SK-N-SH (cell line): ENCODE data around the gene SNHG17. TPM values are rescaled to one million over a fixed set of nuclear protein-coding genes. Genes with fewer than 3 reads are reported as not detected.
A peak's percentile ranks its signal among the peaks of the same experiment; 100 is the strongest.

Source experiments
- CTCF ChIA-PET: fragments of 300-600, 350-600 bp; formaldehyde crosslinking; extraction: SDS; loops from one replicate; lab custom pipeline; 2021; lab: Yijun Ruan, JAX
- POLR2A ChIA-PET: fragments of 350-600 bp; sonication (Branson Sonifier 250); formaldehyde crosslinking; extraction: SDS; loops from one replicate; lab custom pipeline; 2020; ENCODE audit warnings: antibody characterized with exemption, inconsistent platforms; lab: Yijun Ruan, JAX
- DNase-seq: peaks from one replicate; pipeline ENCODE4 v3.0.0; 2012
- H2AFZ ChIP-seq: fragments of 200-600 bp; sonication (generic); 2 replicates; pipeline ENCODE4 v1.8.1; 2016; ENCODE audit warnings: antibody characterized with exemption, mild to moderate bottlenecking, low read depth
- H3F3A ChIP-seq: fragments of 200-600 bp; sonication (generic); replicated peaks from 2 replicates; pipeline ENCODE3; 2016; ENCODE audit warnings: antibody characterized with exemption, mild to moderate bottlenecking; ENCODE audit not compliant: insufficient read depth
- H3K27ac ChIP-seq, 2 experiments: fragments of 200-500 bp in 1 of 2; fragments of 200-600 bp in 1 of 2; sonication (Bioruptor generic) in 1 of 2; sonication (generic), shearing (Covaris generic) in 1 of 2; 2 replicates each; pipeline versions ENCODE4 v1.5.1 to v1.6.1; 2014 to 2016; ENCODE audit warnings: low read depth in 2 of 2, inconsistent platforms in 1 of 2, low read length in 1 of 2, mild to moderate bottlenecking in 1 of 2, mixed read lengths in 1 of 2
- H3K27me3 ChIP-seq: fragments of 200-600 bp; sonication (generic), shearing (Covaris generic); 2 replicates; pipeline ENCODE4 v1.6.1; 2016; ENCODE audit warnings: mixed run types; ENCODE audit not compliant: insufficient read depth
- H3K36me3 ChIP-seq, 2 experiments: fragments of 200-500 bp in 1 of 2; fragments of 200-600 bp in 1 of 2; sonication (Bioruptor generic) in 1 of 2; sonication (generic) in 1 of 2; replicated peaks in 1 of 2; 2 replicates each; pipeline versions ENCODE3 to v1.5.1; 2014 to 2016; ENCODE audit warnings: low read length in 1 of 2, mild to moderate bottlenecking in 1 of 2; ENCODE audit not compliant: insufficient read depth in 2 of 2, control insufficient read depth in 1 of 2
- H3K4me1 ChIP-seq, 2 experiments: fragments of 200-500 bp in 1 of 2; fragments of 200-600 bp in 1 of 2; sonication (Bioruptor generic) in 1 of 2; sonication (generic), shearing (Covaris generic) in 1 of 2; 2 replicates each; pipeline versions ENCODE4 v1.5.1 to v1.6.1; 2014 to 2016; ENCODE audit warnings: low read depth in 1 of 2, low read length in 1 of 2, mixed run types in 1 of 2; ENCODE audit not compliant: insufficient read depth in 2 of 2, control insufficient read depth in 1 of 2
- H3K4me2 ChIP-seq: fragments of 200-600 bp; sonication (generic), shearing (Covaris generic); 2 replicates; pipeline ENCODE4 v1.6.1; 2017; ENCODE audit warnings: mixed run types
- H3K4me3 ChIP-seq, 2 experiments: fragments of 200-500 bp in 1 of 2; fragments of 200-600 bp in 1 of 2; sonication (Bioruptor generic) in 1 of 2; sonication (generic), shearing (Covaris generic) in 1 of 2; 2 replicates each; pipeline versions ENCODE4 v1.5.1 to v1.8.1; 2014 to 2016; ENCODE audit warnings: low read depth in 2 of 2, inconsistent platforms in 1 of 2, low read length in 1 of 2, mild to moderate bottlenecking in 1 of 2, mixed read lengths in 1 of 2, moderate library complexity in 1 of 2
- H3K79me2 ChIP-seq: fragments of 200-600 bp; sonication (generic); 2 replicates; pipeline ENCODE4 v1.8.1; 2017; ENCODE audit warnings: mild to moderate bottlenecking; ENCODE audit not compliant: insufficient read depth
- H3K9ac ChIP-seq: fragments of 200-600 bp; sonication (generic); 2 replicates; pipeline ENCODE4 v1.6.1; 2017; ENCODE audit warnings: mixed run types
- H3K9me2 ChIP-seq: fragments of 200-600 bp; sonication (generic); 2 replicates; pipeline ENCODE4 v1.6.1; 2017; ENCODE audit warnings: mixed run types
- H3K9me3 ChIP-seq: fragments of 200-600 bp; sonication (generic); 2 replicates; pipeline ENCODE4 v1.6.1; 2017; ENCODE audit warnings: mixed run types, mild to moderate bottlenecking, moderate library complexity
- H4K20me1 ChIP-seq: fragments of 200-600 bp; sonication (generic); 2 replicates; pipeline ENCODE4 v1.6.1; 2017; ENCODE audit warnings: mild to moderate bottlenecking, mixed run types; ENCODE audit not compliant: insufficient read depth
- ELF1 ChIP-seq: IDR thresholded peaks from 2 replicates; pipeline ENCODE4 v1.4.0; 2012
- EP300 ChIP-seq, 2 experiments: IDR thresholded peaks; 2 replicates each; pipeline versions ENCODE4 v1.4.0 to v1.6.1; 2012; ENCODE audit warnings: borderline replicate concordance in 1 of 2, low read depth in 1 of 2, low read length in 1 of 2
- FOSL2 ChIP-seq: IDR thresholded peaks from 2 replicates; pipeline ENCODE4 v1.4.0; 2012; ENCODE audit warnings: low read depth, mild to moderate bottlenecking, moderate library complexity, borderline replicate concordance
- FOXM1 ChIP-seq: IDR thresholded peaks from 2 replicates; pipeline ENCODE4 v1.4.0; 2012; ENCODE audit warnings: low read depth, mild to moderate bottlenecking
- GATA2 ChIP-seq: sonication (generic); formaldehyde crosslinking; IDR thresholded peaks from 2 replicates; pipeline ENCODE4 v1.5.0; 2020; ENCODE audit warnings: mild to moderate bottlenecking, missing genetic modification reagents
- JUND ChIP-seq: IDR thresholded peaks from 2 replicates; pipeline ENCODE4 v1.4.0; 2012
- MAX ChIP-seq: IDR thresholded peaks from 2 replicates; pipeline ENCODE4 v1.4.0; 2012; ENCODE audit warnings: low read depth
- MEF2A ChIP-seq: IDR thresholded peaks from 2 replicates; pipeline ENCODE4 v1.4.0; 2012; ENCODE audit warnings: low read depth, borderline replicate concordance
- MXI1 ChIP-seq: IDR thresholded peaks from 2 replicates; pipeline ENCODE4 v1.6.1; 2012; ENCODE audit warnings: mild to moderate bottlenecking, low read depth, low read length, improper control_type of control experiment
- PBX3 ChIP-seq: IDR thresholded peaks from 2 replicates; pipeline ENCODE4; 2012
- RAD21 ChIP-seq: IDR thresholded peaks from 2 replicates; pipeline ENCODE4 v1.6.1; 2012; ENCODE audit warnings: mild to moderate bottlenecking, low read length
- RFX5 ChIP-seq: IDR thresholded peaks from 2 replicates; pipeline ENCODE4 v1.6.1; 2012; ENCODE audit warnings: mild to moderate bottlenecking, improper control_type of control experiment, low read length
- SMC3 ChIP-seq: IDR thresholded peaks from 2 replicates; pipeline ENCODE4 v1.6.1; 2012; ENCODE audit warnings: low read depth, low read length, improper control_type of control experiment
- TAF1 ChIP-seq: IDR thresholded peaks from 2 replicates; pipeline ENCODE4 v1.6.1; 2012; ENCODE audit warnings: low read depth, mild to moderate bottlenecking, low read length, moderate library complexity, borderline replicate concordance
- TCF12 ChIP-seq: IDR thresholded peaks from 2 replicates; pipeline ENCODE4 v1.4.0; 2012
- WGBS: methylation state at CpG from one replicate; pipeline ENCODE4 v1.1.6; 2017; ENCODE audit warnings: low lambda C conversion rate; 5-methylcytosine and 5-hydroxymethylcytosine counted together
- polyA plus RNA-seq, 3 experiments: library from polyadenylated mRNA; depleted of rRNA; stranded (reverse); fragments of >200 nt; gene quantifications; 2 replicates each; pipeline ENCODE4 v1.2.3, GENCODE V29; 2012
- TF ChIP-seq, protein P1 (sequence below): fragments of 150-350 bp; IDR thresholded peaks from 2 replicates; pipeline ENCODE4 v1.6.1; 2017; ENCODE audit warnings: antibody characterized with exemption, low read length, low read depth, borderline replicate concordance
- TF ChIP-seq, protein P2 (sequence below): IDR thresholded peaks from 2 replicates; pipeline ENCODE4 v1.4.0; 2012; ENCODE audit warnings: low read depth, borderline replicate concordance

The SNHG17 gene
- polyA plus RNA-seq, 1 of the 3 experiments (the other 2 are of a cell fraction), result 40.3 TPM

GRCh38 chr20:38426006-38426897, 8.9 kb downstream of the SNHG17 start (continued):
- TF ChIP-seq, protein P1, sequence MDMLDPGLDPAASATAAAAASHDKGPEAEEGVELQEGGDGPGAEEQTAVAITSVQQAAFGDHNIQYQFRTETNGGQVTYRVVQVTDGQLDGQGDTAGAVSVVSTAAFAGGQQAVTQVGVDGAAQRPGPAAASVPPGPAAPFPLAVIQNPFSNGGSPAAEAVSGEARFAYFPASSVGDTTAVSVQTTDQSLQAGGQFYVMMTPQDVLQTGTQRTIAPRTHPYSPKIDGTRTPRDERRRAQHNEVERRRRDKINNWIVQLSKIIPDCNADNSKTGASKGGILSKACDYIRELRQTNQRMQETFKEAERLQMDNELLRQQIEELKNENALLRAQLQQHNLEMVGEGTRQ, result no peak
- TF ChIP-seq RAD21 (no peak), MAX (peak; percentile 90)

GRCh38 chr20:38424401-38424800, 10.7 kb downstream of the SNHG17 start:
- Histone ChIP-seq H4K20me1 (peaks cover 87% of the 10 kb centered on the region), H3K27ac (no peak overlapping the region), H3K9me2 (no peaks in the 10 kb centered on the region), H3K4me3 (no peak overlapping the region), H3F3A (peaks cover 27% of the 10 kb centered on the region), H3K4me1 (peaks cover 4 to 15% of the 10 kb centered on the region in 2 experiments; a peak in 3 of 4 replicates), H3K9me3 (no peaks in the 10 kb centered on the region), H2AFZ (no peak overlapping the region), H3K9ac (no peak overlapping the region), H3K79me2 (peaks cover 65% of the 10 kb centered on the region), H3K27me3 (no peaks in the 10 kb centered on the region), H3K36me3 (peaks cover 87 to 94% of the 10 kb centered on the region in 2 experiments), H3K4me2 (no peak overlapping the region)
- WGBS, result 91% methylated on average over 1 of the region's 1 CpG
- ChIA-PET CTCF (interaction anchor here (1.1 to 5.2 kb wide), 4 partner anchors 10 to 203 kb away, joined by 4 to 31 read pairs (median 14); partner anchors contain the start of gene SNHG17), POLR2A (interaction anchor here (2.2 kb wide), 1 partner anchor 10 kb away, joined by 13 read pairs; the partner anchor contains the start of gene SNHG17)
- TF ChIP-seq, protein P2, sequence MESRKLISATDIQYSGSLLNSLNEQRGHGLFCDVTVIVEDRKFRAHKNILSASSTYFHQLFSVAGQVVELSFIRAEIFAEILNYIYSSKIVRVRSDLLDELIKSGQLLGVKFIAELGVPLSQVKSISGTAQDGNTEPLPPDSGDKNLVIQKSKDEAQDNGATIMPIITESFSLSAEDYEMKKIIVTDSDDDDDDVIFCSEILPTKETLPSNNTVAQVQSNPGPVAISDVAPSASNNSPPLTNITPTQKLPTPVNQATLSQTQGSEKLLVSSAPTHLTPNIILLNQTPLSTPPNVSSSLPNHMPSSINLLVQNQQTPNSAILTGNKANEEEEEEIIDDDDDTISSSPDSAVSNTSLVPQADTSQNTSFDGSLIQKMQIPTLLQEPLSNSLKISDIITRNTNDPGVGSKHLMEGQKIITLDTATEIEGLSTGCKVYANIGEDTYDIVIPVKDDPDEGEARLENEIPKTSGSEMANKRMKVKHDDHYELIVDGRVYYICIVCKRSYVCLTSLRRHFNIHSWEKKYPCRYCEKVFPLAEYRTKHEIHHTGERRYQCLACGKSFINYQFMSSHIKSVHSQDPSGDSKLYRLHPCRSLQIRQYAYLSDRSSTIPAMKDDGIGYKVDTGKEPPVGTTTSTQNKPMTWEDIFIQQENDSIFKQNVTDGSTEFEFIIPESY, result no peak
- no peak for TF ChIP-seq MXI1
- no peak for TF ChIP-seq PBX3
- TF ChIP-seq JUND, result no peak
- no peak for TF ChIP-seq EP300 (IDR thresholded peaks at IDR 0.05; ENCODE audit: borderline replicate concordance in 1 of 2, low read depth in 1 of 2, low read length in 1 of 2)
- no peak for TF ChIP-seq ELF1
- no peak for TF ChIP-seq TAF1
- no peak for TF ChIP-seq RFX5
- no peak for TF ChIP-seq SMC3
- no peak for TF ChIP-seq FOXM1
- TF ChIP-seq GATA2 (CRISPR knock-in tag), result no peak
- TF ChIP-seq MEF2A, result no peak
- TF ChIP-seq FOSL2, result no peak
- no peak for TF ChIP-seq MAX
- no peak for TF ChIP-seq TCF12
- no peak for DNase-seq
